Sigmoid colon (tissue), 7 donors: ENCODE data around the gene FAM193A. TPM values are rescaled to one million over a fixed set of nuclear protein-coding genes. Genes with fewer than 3 reads are reported as not detected.

Experiments used
- DNase-seq: peaks from one replicate; pipeline ENCODE4 v3.0.0-alpha.2; 2019
- H3K27ac ChIP-seq, 4 donors: fragments of 200-600 bp; sonication (generic); one replicate each; pipeline ENCODE4 v1.5.1; 2016 to 2019; ENCODE audit warnings: mild to moderate bottlenecking in 1 of 4
- H3K27me3 ChIP-seq, 3 donors: fragments of 200-600 bp; sonication (generic); one replicate each; pipeline ENCODE4 v1.5.1; 2019; ENCODE audit warnings: mild to moderate bottlenecking in 1 of 3
- H3K36me3 ChIP-seq, 4 donors: fragments of 200-600 bp; sonication (generic); one replicate each; pipeline ENCODE4 v1.5.1; 2016 to 2019
- H3K4me1 ChIP-seq, 4 donors: fragments of 200-600 bp; sonication (generic); one replicate each; pipeline ENCODE4 v1.5.1; 2017 to 2019
- H3K4me3 ChIP-seq, 4 donors: fragments of 200-600 bp; sonication (generic); one replicate each; pipeline ENCODE4 v1.5.1; 2017 to 2019; ENCODE audit warnings: mild to moderate bottlenecking in 2 of 4, moderate library complexity in 1 of 4
- H3K9me3 ChIP-seq, 4 donors: fragments of 200-600 bp in 3 of 4; sonication (generic) in 3 of 4; one replicate each; pipeline versions ENCODE4 v1.5.1 to v1.6.1; 2013 to 2019
- EP300 ChIP-seq, 4 donors: sonication (generic); formaldehyde crosslinking; IDR thresholded peaks; one replicate each; pipeline ENCODE4 v1.6.1; 2017; ENCODE audit warnings: antibody characterized with exemption in 4 of 4
- POLR2A ChIP-seq, 2 donors: fragments of 450-650 bp; IDR thresholded peaks; one replicate each; pipeline ENCODE4 v1.6.1; 2016; ENCODE audit warnings: antibody characterized with exemption in 2 of 2, mild to moderate bottlenecking in 2 of 2, moderate library complexity in 2 of 2
- POLR2AphosphoS5 ChIP-seq, 4 donors: sonication (generic); formaldehyde crosslinking; IDR thresholded peaks; one replicate each; pipeline ENCODE4 v1.6.1; 2017; ENCODE audit warnings: antibody characterized with exemption in 4 of 4
- WGBS, 2 donors: extraction: QIAGEN DNeasy Blood & Tissue Kit; methylation state at CpG; one replicate each; pipeline ENCODE4 v1.1.7; 2013; 5-methylcytosine and 5-hydroxymethylcytosine counted together
- intact Hi-C: fragments of 100-400 bp; cut with DNase I; formaldehyde crosslinking; loops from one replicate; pipeline ENCODE4 v1.15.1; 2023
- polyA plus RNA-seq, 3 donors: library from polyadenylated mRNA; stranded (reverse); fragments of 200-250 nt; gene quantifications; one replicate each; pipeline ENCODE4 v1.2.3, GENCODE V29; 2013
- total RNA-seq, 4 donors: library from RNA; depleted of rRNA; stranded (reverse); fragments of >200 nt; gene quantifications; one replicate each; pipeline ENCODE4 v1.1.0, GENCODE V29; 2016
- TF ChIP-seq, protein P1 (sequence below), 4 experiments: fragments of 450-650 bp in 3 of 4; fragments of 200-600 bp in 1 of 4; IDR thresholded peaks; one replicate each; pipeline ENCODE4 v1.5.1; 2016 to 2019; ENCODE audit warnings: antibody characterized with exemption in 4 of 4, mild to moderate bottlenecking in 3 of 4, moderate library complexity in 2 of 4
- donor health status: healthy with polysubstance abuse.
- donor health status: Bipolar disorder and iron deficiency.
- donor health status: healthy.

Gene FAM193A
- total and polyA plus RNA-seq, 7 donors, result 6.0 to 32.4 (median 17.4) TPM

DNA sequence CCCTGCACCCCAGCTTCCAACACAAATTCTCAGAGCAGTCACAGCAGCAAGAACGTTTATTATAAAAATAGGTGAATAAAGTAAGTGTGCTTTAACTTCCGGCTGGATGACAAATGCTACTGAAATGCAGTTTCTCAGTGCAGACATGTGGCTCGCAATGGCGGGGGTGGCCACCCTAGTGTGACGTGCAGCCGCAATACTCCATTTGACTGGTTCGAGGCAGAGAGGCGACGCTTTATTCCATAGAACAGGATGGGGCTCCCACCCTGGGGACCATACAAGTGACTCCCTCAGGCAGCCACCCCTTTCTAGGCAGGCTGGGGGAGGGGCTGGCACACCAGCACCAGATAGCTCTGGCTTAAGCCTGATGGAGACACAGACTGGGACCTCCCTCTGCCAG is 205.2 kb downstream of the FAM193A start:
- H3K36me3 ChIP-seq, result peaks cover 18 to 52% (median 30%) of the 10 kb centered on the region in 4 donors
- intact Hi-C loops, result no loop called here
- WGBS, 2 donors, result 90 to 93% methylated on average over 9 of the region's 9 CpGs
- TF ChIP-seq POLR2AphosphoS5 (IDR thresholded peaks at IDR 0.05) (no peak), EP300 (IDR thresholded peaks at IDR 0.05) (no peak), POLR2A (IDR thresholded peaks at IDR 0.05) (no peak)
- TF ChIP-seq, protein P1, sequence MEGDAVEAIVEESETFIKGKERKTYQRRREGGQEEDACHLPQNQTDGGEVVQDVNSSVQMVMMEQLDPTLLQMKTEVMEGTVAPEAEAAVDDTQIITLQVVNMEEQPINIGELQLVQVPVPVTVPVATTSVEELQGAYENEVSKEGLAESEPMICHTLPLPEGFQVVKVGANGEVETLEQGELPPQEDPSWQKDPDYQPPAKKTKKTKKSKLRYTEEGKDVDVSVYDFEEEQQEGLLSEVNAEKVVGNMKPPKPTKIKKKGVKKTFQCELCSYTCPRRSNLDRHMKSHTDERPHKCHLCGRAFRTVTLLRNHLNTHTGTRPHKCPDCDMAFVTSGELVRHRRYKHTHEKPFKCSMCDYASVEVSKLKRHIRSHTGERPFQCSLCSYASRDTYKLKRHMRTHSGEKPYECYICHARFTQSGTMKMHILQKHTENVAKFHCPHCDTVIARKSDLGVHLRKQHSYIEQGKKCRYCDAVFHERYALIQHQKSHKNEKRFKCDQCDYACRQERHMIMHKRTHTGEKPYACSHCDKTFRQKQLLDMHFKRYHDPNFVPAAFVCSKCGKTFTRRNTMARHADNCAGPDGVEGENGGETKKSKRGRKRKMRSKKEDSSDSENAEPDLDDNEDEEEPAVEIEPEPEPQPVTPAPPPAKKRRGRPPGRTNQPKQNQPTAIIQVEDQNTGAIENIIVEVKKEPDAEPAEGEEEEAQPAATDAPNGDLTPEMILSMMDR (IDR thresholded peaks at IDR 0.05), result no peak
- DNase-seq, result no peak
- H3K9me3 ChIP-seq, result no peaks in the 10 kb centered on the region
- H3K27ac ChIP-seq, result no peak overlapping the region
- no peak overlapping the region for H3K4me3 ChIP-seq
- H3K4me1 ChIP-seq, result no peaks in the 10 kb centered on the region
- H3K27me3 ChIP-seq, result no peaks in the 10 kb centered on the region

DNA sequence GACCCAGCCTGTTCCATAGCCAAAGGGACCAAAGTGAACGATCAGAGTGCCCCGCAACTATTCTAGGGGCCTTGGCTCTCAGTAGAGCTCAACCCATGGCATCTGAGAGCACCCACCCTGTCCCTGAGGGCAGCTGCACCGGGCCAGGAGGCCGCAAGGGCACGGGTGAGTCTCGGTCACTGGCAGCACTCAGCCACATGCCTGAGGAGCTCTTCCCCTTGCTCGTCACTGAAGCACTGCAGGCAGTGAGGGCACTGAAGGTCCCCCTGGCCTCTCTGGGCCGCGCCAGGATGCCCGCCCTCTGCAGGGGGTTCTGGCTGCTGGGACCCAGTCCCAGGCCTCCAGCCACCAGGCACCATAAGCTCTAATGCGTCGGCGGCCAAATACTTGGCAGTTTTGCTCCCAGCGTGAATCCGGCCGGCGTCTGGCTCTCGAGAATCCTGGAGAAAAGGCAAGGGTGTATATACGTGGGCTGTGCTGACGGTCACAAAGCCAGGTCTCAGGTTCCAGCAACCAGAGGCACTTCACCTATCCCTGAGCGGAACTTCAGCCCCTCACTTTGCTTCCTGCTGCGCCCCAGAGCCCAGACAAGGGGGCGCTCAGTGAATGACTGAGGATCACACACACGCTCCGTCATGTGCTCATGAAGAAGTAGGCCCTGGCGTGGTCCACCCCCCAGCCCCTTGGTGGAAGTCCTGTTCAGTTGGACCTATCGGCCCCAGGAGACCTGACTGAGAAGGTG is 205.8 kb downstream of the FAM193A start:
- 92 to 94% methylated on average over 27 of the region's 27 CpGs for WGBS, 2 donors

DNA sequence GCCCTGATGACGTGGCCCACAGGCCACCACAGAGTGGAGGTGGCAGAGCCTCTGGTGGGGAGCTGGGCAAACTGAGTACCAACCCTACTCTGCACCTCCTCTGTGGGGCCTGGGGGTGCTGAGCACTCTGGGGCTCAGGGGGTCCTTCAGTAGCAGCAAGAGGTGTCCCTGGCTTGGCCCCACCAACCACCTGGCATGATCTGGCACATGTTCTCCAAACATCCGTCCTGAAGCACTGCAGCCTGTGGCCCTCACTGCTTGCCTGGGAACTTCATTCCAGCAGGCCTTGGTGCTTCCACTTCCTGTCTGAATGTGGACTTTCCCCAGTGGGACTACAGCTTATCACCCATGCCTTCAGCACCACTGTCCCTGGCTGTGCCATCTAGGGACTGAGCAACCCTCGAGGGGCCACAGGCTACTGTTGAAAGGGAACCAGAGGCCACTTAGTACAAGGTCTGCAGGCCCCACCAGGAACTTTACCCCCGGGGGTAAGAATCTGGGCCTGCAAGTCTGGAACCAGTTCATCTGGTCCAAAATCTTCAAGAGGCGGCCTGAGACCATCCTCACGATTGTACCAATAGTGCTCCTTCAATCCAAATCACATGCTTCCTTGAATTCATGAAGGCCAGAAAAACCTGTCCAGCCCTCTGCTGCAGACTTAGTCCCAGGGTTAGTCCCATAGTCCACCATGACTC is 206.5 kb downstream of the FAM193A start:
- H3K9me3 ChIP-seq, result no peaks in the 10 kb centered on the region
- H3K36me3 ChIP-seq, result peaks cover 30 to 64% (median 42%) of the 10 kb centered on the region in 4 donors
- DNase-seq, result no peak
- H3K27me3 ChIP-seq, result no peaks in the 10 kb centered on the region
- TF ChIP-seq, protein P1 (IDR thresholded peaks at IDR 0.05), result no peak
- TF ChIP-seq POLR2A (IDR thresholded peaks at IDR 0.05) (no peak), EP300 (IDR thresholded peaks at IDR 0.05) (no peak), POLR2AphosphoS5 (IDR thresholded peaks at IDR 0.05) (no peak)
- WGBS, 2 donors, result 90 to 91% methylated on average over 6 of the region's 6 CpGs
- intact Hi-C loops, result no loop called here
- no peak overlapping the region for H3K4me3 ChIP-seq
- no peak overlapping the region for H3K27ac ChIP-seq
- no peaks in the 10 kb centered on the region for H3K4me1 ChIP-seq

More for the DNA sequence above, 205.8 kb downstream of the FAM193A start:
- H3K27me3 ChIP-seq, result no peaks in the 10 kb centered on the region
- H3K27ac ChIP-seq, result no peak overlapping the region
- no peaks in the 10 kb centered on the region for H3K4me1 ChIP-seq
- no peak for TF ChIP-seq POLR2AphosphoS5 (IDR thresholded peaks at IDR 0.05)
- TF ChIP-seq EP300 (IDR thresholded peaks at IDR 0.05), result no peak
- TF ChIP-seq, protein P1 (IDR thresholded peaks at IDR 0.05), result no peak
- no peak for TF ChIP-seq POLR2A (IDR thresholded peaks at IDR 0.05)
- H3K4me3 ChIP-seq, result no peak overlapping the region
- no peaks in the 10 kb centered on the region for H3K9me3 ChIP-seq
- no peak for DNase-seq
- peaks cover 24 to 59% (median 37%) of the 10 kb centered on the region in 4 donors for H3K36me3 ChIP-seq
- intact Hi-C loops, result no loop called here

DNA sequence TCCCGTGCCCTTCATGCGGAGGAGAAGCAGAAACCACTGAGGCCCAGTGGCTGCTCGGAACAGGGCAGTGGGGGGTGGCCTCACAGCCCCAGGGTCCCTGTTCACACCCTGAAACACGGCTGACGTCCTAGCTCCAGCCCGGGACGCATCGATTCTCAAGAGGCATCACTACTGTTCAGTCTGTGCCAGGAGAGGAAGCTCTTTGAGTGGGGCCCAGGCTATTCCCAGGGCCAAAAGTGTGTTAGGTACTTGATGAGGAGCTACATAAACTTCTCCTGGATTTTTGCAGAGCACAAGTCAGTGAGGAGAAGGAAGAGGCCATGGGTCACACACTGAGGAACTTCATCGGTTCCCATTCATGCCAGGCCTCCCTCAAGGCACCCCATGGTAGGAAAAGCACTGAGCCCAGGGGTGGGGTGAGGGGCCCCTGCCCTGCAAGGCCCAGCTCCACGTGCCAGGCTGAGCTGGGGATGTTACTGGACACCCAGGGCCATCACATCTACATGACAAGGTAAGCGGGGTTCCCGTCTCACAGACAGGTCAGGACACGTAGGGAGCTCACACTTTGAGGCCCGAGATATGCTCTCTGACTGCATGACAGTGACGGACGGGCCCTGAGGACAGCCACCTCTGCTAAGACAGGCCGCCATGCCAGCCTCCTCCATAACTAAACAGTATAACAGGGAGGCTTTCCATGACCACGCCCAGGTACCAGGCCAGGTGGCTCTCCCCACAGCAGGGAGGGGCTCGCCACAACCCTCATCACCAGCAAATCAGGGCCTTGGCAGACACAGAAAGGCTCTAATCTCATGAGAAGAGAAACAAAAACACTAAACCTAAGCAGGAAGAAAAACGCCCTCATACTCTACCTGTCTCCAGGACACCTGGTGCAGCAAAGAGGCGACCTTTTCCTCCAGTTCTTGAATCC is 207.3 kb downstream of the FAM193A start:
- intact Hi-C loops, result no loop called here
- 61 to 83% methylated on average over 21 of the region's 21 CpGs for WGBS, 2 donors
- Histone ChIP-seq H3K4me3 (no peak overlapping the region), H3K27ac (no peak overlapping the region), H3K9me3 (no peaks in the 10 kb centered on the region), H3K36me3 (peaks cover 30 to 64% (median 42%) of the 10 kb centered on the region in 4 donors), H3K4me1 (no peaks in the 10 kb centered on the region), H3K27me3 (no peaks in the 10 kb centered on the region)
- no peak for TF ChIP-seq POLR2AphosphoS5 (IDR thresholded peaks at IDR 0.05)
- no peak for TF ChIP-seq EP300 (IDR thresholded peaks at IDR 0.05)
- TF ChIP-seq, protein P1 (IDR thresholded peaks at IDR 0.05), result no peak
- no peak for TF ChIP-seq POLR2A (IDR thresholded peaks at IDR 0.05)
- DNase-seq, result no peak
